NCI-H460 (cell line): ENCODE measurements around the gene KCNIP4. TPM values are rescaled to one million over a fixed set of nuclear protein-coding genes. Genes with fewer than 3 reads are reported as not detected.

Source experiments
- DNase-seq: peaks from one replicate; pipeline ENCODE4 v3.0.0-alpha.2; 2016; ENCODE audit warnings: low read depth; ENCODE audit errors: extremely low read depth
- total RNA-seq: library from RNA; depleted of rRNA; stranded (reverse); fragments of >200 nt; shearing (Covaris generic); gene quantifications from 2 replicates; pipeline ENCODE4 v1.2.3, GENCODE V29; 2014

Gene KCNIP4
- total RNA-seq, 1 experiment from 2014 or later: not detected

DNA sequence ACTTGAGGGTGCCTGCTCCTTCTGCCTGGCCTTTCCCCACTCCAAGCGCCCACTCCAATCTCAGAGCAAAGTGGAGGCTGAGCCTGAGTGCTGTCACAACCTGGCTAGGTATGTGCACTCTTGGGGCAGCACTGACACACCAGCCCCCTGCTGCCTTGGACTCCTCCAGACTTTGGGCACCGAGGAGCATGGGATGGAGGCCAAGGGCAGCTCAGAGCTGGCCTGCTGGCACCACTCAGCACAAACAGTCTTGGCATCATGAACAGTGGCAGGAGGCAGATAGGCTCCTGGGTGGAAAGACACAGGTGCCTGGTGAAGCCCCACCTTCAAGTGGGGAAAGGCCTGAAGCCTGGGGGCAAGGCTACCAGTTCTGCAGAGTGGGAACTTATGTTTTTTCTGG is 91.8 kb downstream of the KCNIP4 start:
- no peak for DNase-seq

DNA sequence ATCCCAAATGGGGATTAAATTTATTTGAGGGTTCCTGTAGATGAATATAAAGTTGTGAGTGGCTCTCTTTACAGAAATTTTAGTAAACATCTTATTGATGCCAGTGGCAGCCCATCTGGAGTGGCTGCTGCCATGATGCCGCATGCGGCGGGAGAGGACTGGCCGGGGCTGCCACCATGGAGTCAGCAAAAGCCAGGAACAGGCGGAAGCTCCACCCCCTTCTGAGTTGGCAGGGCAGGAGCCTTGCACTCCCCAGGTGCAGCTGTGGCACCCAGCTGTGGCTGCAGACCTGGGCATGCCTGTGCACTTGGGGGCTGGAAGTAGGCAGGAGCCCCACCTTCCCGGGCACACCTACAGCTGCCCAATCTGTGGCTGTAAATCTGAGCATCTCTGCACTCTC is 92.3 kb downstream of the KCNIP4 start:
- DNase-seq: no peak

DNA sequence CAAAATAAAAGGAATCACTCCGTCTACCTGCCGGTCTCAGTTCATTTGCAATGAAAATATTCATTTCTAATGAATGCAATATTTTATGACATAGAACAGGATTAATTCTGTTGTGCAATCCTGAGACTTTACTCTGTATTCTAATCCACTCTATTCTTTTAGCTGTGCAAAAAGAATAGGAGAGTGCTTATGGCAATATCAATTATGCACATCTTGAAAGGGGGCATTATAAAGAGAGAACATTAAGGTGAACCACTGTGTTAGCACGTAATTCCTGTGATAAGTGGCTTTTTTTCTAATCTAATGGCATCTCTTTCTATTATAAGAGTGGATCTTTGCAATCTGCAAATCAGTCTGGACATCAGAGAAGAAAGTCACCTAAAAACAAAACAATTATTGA is 99.5 kb downstream of the KCNIP4 start:
- DNase-seq: no peak

DNA sequence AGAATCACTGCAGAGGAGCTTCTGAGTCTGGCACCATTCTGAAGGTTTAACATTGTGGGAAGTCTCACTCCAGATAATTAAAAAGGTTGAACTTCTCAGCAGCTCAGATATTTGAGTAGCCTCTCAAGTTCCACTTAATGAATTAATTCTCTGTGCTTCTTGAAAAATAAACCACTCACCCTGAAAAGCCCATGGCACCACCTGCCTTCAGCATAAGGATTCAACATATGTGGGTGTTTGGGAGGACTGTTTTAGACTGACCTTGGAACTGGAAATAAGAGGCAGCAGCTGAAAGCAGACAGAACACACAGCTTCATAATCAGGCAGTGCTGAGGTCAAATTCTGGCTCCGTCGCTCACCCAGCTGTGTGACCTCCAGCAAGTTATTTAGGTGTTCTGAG is 100.6 kb downstream of the KCNIP4 start:
- DNase-seq: no peak

DNA sequence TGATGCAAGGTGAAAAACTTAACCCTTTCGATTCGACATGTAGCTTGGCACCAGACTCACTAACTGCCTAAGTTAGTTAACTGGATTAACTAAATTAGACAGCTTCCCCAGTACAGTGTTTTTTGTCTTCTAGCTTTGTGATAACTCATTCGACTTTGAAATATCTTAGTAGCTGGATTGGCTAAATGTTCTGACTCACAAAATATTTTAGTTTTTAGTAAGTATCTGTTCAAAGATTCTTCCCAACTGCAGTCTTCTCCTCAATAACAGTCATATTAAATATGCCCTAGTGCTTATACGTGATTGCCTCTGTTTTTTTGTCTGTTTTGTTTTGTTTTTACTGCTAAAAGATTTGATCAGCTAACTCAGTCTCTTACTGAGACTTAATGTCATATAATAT is 102.9 kb downstream of the KCNIP4 start:
- DNase-seq: no peak

DNA sequence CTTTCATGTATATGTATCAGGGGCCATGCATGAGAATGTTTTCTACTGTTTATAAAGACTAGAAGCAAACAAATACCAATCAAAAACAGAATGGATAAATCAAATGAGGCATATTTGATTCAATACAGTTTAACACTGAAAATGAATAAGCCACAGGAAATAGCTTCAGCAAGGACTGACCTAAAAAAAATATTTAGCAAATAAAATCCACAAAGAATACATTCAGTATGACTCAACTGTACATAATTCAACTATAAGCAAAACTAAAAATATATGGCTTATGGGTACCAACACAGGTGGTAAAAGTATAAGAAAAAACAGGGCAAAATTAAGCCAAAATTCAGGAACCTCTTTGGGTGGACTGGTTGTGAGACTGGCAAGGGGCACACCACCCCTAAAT is 112.9 kb downstream of the KCNIP4 start:
- no peak for DNase-seq

DNA sequence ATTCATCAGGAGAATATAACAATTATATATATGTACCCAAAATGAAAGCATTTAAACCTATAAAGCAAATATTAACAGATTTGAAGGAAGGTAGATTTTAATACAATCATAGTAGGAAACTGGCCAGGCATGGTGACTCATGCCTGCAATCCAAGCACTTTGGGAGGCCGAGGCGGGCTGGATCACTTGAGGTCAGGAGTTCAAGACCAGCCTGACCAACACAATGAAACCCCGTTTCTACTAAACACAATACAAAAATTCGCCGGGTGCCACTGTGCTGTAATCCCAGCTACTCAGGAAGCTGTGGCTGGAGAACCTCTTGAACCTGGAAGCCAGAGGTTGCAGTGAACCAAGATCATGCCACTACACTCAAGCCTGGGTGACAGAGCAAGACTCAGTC is 118.3 kb downstream of the KCNIP4 start:
- no peak for DNase-seq

DNA sequence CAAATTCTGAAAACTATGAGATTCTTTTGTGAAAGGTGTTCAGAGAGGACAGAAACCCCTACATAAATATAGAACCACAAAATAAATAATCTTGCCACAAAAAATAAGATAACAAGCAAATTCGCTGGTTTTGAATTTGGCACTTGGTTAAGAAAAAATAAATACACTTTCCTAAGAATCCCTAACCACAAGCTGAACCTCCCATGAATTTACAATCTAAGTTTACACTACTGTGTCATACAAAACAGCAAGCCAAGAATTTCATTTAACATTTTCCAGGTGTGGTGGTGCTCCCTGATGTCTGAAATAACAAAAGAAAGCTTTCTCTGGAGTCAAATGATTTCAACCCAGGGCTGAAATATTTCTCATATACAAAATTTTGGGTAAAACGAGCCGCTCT is 121.0 kb downstream of the KCNIP4 start:
- DNase-seq: no peak

DNA sequence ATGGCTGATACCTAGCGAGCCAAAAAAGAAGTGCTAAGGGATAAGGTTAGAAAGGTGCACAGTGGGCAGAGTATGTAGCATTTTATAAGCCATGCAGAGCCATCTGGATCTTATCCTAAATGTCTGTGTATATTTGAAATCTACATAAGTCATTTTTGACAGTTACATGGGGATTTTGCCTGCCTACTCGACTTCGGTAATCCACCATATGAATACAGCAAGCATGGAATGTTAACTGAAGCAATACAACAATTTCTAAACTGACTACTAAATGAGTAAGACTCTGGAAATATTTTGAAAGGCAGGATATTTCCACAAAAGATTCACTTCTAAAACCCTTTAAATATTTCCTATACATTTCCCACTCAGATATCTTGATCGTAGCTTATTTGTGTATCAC is 122.5 kb downstream of the KCNIP4 start:
- DNase-seq: no peak

DNA sequence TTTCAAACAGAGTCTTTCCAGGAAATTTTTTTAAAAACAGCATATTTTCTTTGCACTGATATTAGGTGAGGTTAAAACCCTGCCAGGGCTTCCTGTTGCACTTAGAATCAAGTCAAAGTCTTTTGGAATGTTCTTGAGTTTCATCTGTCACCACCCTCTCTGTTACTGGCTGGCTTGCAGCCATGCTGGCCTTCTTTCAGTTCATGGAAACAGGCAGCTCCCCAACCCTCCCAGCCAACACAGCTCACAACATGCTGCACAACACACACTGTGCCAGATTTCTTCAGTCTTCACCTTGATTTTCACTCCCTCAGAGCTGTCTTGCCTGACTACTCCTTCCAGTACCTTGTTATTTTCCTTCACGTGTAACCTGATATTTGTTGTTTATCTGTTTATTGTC is 129.5 kb downstream of the KCNIP4 start:
- DNase-seq: no peak

DNA sequence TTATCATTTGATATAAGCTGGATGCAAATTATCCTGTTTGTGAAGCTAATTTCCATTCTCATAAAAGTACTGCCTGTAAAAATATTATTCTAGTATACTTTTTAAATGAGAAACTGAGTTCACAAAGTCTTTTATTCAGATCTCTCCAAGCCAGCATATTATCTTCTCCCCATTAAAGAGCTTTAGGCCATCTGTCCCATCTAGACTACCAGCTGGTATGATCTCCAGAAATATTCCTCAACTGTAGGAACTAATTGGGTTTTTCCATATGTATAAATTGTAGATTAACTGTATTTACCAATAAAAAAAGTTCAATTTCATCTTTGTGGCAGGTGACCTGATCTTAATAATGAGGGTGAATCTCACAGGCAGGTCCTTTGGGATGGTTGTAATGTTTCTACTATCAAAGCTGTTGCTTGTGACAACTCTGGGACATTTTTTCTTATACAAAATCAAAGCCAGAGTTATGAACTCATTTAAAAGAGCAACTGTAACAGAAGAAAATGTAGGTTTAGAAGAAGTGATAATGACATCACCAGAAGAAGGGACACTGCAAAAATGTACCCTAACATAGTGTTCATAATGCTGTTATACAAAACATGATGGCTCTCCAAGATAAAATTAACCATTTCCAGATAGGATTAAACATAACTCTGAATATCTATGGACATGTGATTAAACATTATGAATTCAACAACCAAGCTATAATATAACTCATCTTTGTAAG is 132.8 kb downstream of the KCNIP4 start:
- no peak for DNase-seq

DNA sequence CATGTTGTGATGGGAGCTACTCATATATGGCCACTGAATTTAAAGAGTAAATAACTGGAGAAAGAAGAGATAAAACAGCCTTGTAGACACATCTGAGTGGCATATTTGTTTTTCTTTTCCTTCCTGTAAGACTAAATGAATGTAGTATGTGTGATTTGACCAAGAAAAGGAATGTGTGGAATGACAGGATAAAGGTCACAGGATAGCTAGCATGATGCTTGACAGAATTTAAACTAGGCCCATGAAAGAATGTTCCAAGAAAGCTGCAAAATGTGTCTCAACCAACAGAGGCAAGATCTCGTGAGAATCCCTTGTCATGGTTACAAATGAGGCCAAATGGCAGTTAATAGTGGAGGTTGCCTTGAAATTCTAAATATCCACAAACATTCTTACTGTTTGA is 137.0 kb downstream of the KCNIP4 start:
- no peak for DNase-seq

DNA sequence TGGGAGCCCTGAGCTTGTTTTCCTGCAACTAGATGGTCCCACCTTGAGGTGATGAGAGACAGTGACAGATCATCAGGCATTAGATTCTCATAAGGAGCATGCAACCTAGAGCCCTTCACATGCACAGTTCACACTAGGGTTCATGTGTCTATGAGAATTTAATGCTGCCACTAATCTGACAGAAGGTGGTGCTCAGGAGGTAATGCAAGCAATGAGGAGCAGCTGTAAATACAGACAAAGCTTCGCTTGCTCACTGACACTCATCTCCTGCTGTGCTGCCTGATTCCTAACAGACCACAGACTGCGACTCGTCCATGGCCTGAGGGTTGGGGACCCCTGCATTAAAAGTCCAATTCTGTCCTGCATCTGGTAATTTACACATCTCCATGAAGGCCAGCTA is 141.6 kb downstream of the KCNIP4 start:
- DNase-seq: no peak

DNA sequence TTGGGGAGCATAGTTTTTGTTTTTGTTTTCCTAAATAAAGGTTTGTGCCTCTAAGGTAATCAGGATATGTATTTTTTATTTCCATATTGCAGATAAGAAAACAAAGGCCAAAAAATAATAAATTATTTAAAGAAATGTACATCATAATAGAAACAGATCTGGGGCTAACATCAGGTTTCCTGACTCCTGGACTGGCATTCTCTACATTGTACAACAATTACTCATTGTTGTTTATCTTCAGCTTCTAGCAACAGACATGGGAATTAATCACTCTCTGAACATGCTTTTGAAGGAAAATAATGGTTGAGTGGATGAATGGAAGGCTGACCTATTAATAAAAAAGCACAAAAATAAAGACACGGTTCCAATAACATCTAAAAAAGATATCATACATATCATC is 146.2 kb downstream of the KCNIP4 start:
- no peak for DNase-seq

DNA sequence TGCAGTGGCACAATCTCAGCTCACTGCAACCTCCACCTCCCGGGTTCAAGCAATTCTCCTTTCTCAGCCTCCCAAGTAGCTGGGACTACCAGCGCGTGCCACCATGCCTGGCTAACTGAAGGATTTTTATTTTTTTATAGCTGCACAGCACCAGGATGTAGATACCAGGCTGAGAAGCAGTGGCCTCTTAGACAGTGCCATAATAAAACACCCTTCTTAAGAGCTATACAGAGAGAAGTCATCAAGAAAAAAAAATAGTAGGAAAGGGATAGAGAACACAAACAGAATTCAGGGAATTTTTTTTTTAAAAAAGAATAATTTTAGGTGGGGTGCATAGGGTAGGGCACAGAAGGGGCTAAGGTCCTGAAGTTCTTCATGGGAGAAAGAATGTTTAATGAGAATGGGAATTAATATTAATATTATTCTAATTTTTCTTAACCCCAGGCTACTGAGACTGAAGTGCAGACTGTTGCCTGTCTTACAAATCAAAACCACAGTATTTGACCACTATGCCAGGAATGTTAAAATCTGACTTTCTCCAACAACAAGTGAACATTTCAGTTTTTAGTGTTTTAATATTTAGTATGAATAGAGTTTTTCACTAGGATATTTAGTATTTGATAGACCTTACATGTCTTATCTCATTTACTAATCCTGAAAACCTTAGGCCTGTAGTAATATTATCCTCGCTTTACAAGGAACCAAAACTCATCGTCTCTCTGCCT is 146.7 kb downstream of the KCNIP4 start:
- no peak for DNase-seq

DNA sequence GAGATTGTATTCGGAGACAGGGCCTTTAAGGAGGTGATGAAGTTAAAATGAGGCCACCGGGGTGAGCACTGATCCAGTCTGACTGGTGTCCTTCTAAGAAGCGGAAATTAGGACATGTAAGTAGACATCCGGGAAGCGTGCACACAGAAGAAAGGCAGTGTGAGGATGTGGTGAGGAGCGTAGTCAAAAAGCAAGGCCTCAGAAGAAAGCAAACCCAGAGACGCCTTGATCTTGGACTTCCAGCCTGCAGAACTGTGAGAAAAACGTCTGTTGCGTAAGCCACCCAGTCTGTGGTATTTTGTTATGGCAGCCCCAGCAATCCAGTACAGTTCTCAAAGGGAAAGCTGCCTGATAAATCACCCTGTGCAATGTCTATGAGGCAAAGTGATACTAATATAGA is 153.5 kb downstream of the KCNIP4 start:
- DNase-seq: no peak

DNA sequence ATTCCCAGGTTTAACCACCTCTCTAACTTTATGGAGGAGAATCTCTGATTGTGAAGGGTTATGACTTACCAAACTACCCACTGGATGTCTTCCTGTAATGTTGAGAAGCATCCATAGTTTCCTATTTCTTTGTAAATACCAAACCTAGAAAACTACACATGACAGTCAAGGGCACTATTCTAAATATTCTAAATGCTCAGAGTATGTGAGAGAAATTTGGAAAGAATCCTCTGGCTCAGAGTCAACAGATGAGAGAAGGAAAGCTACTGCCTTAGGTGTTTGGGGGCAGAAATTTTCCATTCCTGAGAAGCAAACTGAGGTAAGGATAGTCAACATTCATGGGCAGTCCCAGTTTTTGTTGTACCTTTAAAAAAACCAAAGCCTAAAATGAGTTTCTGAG is 155.8 kb downstream of the KCNIP4 start:
- DNase-seq: no peak

DNA sequence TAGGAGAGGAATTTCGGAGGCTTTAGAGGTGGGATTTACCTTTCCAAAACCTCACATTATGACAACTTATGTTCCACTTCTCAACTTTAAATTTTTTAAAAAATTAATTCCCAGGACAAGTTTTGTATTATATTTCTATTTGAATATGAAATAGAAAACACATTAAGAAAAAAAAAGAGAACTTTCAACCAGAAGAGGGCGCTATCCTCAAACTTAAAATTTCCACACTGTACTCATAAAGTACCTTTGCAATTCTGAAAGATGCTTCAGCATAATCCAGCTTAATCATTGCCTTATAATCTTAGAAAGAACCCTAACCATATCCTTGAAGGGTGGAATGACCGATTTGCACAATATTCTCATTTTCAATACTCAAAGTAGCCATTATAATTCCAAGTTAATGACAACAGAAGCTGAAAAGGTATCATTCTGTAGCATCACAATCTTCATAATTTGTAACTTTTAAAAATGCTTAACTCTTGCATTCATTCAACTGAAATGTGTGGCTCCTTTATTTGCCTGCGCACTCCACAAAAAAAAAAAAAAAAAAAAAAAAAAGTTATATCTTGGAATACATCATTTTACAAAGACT is 158.0 kb downstream of the KCNIP4 start:
- peak; percentile 34 for DNase-seq

DNA sequence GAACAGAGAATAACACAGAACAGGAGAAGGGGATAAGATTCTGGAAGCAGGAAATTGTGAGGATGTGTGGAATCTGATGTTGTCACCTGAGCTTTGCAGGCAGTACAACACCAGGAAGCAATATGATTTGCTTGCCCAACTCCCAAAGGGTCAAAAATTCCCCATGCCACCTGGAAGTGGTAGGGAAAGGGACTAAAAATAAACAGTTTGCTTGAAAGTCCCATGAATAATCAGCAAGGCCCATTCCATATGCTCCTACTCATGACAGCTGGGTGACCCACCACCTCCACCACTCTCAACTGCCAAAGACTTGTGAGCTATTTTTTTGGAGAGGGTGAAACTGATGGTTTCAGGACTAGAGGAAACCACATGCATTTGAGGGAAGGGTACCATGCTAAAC is 168.4 kb downstream of the KCNIP4 start:
- DNase-seq: no peak

DNA sequence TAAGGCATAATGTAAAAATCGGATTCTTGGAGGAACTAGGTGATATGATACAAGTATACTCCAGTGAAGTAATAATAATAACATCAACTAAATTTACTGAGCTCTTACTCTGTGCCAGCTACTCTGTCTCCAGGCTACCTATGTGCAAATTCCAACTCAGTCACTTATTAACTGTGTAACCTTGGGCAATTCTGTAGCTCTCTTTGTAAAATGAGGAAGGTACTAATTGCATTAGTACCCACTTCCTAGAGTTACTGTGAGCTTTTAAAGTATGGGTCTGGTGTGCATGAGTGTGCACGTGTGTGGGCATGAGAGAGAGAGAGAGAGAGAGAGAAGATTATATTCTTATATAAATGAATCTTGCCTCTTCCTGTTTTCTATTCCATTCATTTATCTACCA is 169.9 kb downstream of the KCNIP4 start:
- no peak for DNase-seq

DNA sequence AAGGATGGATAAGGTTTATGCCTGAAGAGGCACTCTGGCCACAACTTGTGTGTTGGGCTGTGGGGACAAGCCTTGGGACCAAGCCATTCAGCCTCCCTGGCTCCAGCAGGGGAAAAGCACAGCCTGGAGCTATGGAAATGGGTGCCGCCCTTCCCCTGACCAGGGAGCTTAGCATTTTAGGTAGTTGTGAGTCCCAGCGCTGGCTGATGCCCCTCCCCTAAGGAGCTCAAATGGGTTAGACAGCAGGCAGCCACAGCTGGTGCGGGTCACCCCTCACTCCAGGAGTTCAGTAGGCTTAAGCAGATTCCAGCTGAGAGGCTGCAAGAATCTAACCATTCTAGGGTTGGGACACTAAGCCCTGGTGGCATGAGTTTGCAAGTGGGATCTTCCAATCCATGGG is 172.9 kb downstream of the KCNIP4 start:
- DNase-seq: no peak
